ENCODE results near the gene PARPBP.

- TF ChIP-seq CTCF (conservative IDR thresholded peaks at IDR 0.05; ENCODE audit: low read depth, low read length) (no peak), EZH2phosphoT487 (IDR thresholded peaks at IDR 0.05; ENCODE audit: borderline replicate concordance, low read length) (no peak)
These were observed 43.4 kb downstream of the PARPBP start for GRCh38 chr12:102163383-102163782.
